Mucosa of rectum (tissue), 2 donors: Measurements from ENCODE around the gene PURB.
"Not testable (repeated sequence)": the region's sequence is repeated elsewhere in the genome, so short reads cannot be mapped to it uniquely, and the experiment has no call there.

ENCODE experiments used
- H3K27ac ChIP-seq, 2 donors: one replicate each; pipeline ENCODE4 v1.7.0; 2013; ENCODE audit warnings: inconsistent platforms in 2 of 2, low read depth in 2 of 2, low read length in 2 of 2
- H3K27me3 ChIP-seq, 2 donors: one replicate each; pipeline ENCODE4 v1.7.0; 2013; ENCODE audit warnings: low read length in 2 of 2; ENCODE audit not compliant: control insufficient read depth in 2 of 2, insufficient read depth in 2 of 2
- H3K36me3 ChIP-seq, 2 donors: one replicate each; pipeline ENCODE4 v1.7.0; 2013; ENCODE audit warnings: low read length in 2 of 2; ENCODE audit not compliant: control insufficient read depth in 2 of 2, insufficient read depth in 2 of 2
- H3K4me1 ChIP-seq, 2 donors: one replicate each; pipeline ENCODE4 v1.7.0; 2013; ENCODE audit warnings: low read length in 2 of 2, mild to moderate bottlenecking in 1 of 2; ENCODE audit not compliant: control insufficient read depth in 2 of 2, insufficient read depth in 2 of 2
- H3K4me3 ChIP-seq, 2 donors: one replicate each; pipeline ENCODE4 v1.7.0; 2013; ENCODE audit warnings: low read length in 2 of 2
- H3K9ac ChIP-seq, 2 donors: one replicate each; pipeline ENCODE4 v1.7.0; 2013; ENCODE audit warnings: low read length in 2 of 2, low read depth in 1 of 2, mild to moderate bottlenecking in 1 of 2
- H3K9me3 ChIP-seq, 2 donors: one replicate each; pipeline ENCODE4 v1.7.0; 2013; ENCODE audit warnings: low read length in 2 of 2; ENCODE audit not compliant: control insufficient read depth in 2 of 2
- donor health status: healthy.
- donor health status: Normal muscosa, but diverticular disease.

Gene PURB

DNA sequence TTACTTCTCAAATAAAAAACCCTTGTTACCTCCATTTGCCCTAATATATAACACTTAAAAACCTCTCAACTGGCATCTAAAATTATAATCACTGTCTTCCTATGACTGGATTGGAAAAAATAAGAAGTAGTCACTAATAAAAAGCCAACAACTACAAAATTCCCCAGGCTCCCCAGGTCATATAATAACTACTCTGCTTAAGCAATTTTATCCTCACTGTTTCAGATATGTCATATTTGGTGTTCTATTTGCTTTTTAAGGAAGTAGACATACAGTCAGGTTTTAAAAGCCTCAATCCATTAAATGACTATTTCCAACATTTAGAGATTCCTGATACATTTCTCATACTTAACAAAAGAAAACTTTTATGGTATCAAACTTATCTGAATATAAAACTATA is 39.9 kb downstream of the PURB start:
- Histone ChIP-seq H3K9ac (peak overlapping the region in 1 of 2 donors; percentile 39), H3K4me3 (no peak overlapping the region), H3K4me1 (peaks cover 4 to 11% of the 10 kb centered on the region in 2 donors), H3K27ac (no peak overlapping the region), H3K27me3 (no peaks in the 10 kb centered on the region), H3K9me3 (no peaks in the 10 kb centered on the region), H3K36me3 (peaks cover 8 to 10% of the 10 kb centered on the region in 2 donors)

DNA sequence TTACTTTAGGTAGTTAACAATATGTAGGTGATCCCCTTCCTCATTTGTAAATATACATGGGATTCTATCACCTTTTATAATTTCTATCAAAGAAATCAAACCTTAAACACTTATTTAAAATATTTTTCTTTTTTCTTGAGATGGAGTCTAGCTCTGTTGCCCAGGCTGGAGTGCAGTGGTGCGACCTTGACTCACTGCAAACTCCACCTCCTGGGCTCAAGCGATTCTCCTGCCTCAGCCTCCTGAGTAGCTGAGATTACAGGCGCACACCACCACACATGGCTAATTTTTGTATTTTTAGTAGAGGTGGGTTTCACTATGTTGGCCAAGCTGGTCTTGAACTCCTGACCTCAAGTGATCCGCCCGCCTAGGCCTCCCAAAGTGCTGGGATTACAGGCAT is 41.9 kb downstream of the PURB start:
- not testable (repeated sequence) for H3K9ac ChIP-seq, H3K4me3 ChIP-seq, H3K9me3 ChIP-seq, H3K27me3 ChIP-seq, H3K27ac ChIP-seq
- H3K36me3 ChIP-seq: peaks cover 10 to 17% of the 10 kb centered on the region in 2 donors
- H3K4me1 ChIP-seq: peaks cover 4 to 11% of the 10 kb centered on the region in 2 donors

DNA sequence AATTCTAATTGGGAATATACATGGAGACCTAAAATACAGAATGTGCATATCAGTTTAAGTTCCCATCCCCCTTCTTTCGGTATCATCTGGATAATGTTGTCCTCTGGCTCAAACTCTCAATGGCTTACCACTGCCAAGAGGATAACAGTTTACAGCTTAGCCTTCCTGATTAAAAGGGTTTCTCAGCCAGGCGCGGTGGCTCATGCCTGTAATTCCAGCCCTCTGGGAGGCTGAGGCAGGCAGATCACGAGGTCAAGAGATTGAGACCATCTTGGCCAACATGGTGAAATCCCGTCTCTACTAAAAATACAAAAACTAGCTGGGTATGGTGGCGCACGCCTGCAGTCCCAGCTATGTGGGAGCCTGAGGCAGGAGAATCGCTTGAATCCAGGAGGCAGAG is 42.7 kb downstream of the PURB start:
- not testable (repeated sequence) for H3K27me3 ChIP-seq, H3K9ac ChIP-seq, H3K9me3 ChIP-seq, H3K4me3 ChIP-seq, H3K27ac ChIP-seq
- Histone ChIP-seq H3K4me1 (peaks cover 4 to 11% of the 10 kb centered on the region in 2 donors), H3K36me3 (peaks cover 10 to 18% of the 10 kb centered on the region in 2 donors)

DNA sequence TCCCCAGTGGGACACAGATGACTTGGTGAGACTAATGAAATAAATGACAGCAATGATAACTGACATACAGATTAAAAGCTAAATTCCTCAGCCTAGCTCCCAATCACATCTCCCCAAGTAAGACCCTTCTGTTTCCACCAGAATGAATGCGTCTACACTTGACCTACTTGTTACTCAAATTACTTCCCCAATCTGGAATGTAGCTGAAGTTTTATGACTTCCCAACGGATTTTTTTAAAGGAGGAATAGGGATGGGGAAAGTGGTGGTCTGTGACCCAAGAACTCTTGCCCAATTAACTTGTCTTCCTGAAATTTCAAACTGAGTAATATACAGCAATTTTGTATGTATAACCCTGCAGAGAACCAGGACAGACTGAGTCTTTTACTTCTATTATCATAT is 46.6 kb downstream of the PURB start:
- peaks cover 20 to 39% of the 10 kb centered on the region in 2 donors for H3K36me3 ChIP-seq
- no peak overlapping the region for H3K9ac ChIP-seq
- no peaks in the 10 kb centered on the region for H3K4me1 ChIP-seq

DNA sequence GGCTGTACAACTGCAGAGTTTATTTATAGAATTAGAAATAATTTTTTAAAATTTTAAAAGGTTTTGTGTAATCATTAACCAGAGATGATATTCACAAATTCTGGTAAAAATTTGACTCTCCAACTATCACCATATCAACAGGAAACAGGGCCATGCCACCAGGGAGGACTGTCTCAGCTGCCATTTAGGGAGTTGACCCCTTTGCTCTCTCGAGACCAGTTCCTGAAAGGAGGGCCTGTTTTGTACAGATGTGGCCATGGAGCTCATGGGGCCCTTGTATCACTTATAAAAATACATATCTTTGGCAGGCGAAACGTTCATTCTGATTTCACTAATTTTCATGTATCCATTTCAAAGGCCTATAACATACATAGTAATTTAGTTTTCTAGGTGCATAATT is 57.8 kb downstream of the PURB start:
- H3K27me3 ChIP-seq: no peaks in the 10 kb centered on the region
- H3K36me3 ChIP-seq: peaks cover 24 to 41% of the 10 kb centered on the region in 2 donors
- H3K4me1 ChIP-seq: no peaks in the 10 kb centered on the region
- H3K4me3 ChIP-seq: no peak overlapping the region
- H3K27ac ChIP-seq: no peak overlapping the region
- no peak overlapping the region for H3K9ac ChIP-seq
- no peaks in the 10 kb centered on the region for H3K9me3 ChIP-seq

More for the DNA sequence above, 46.6 kb downstream of the PURB start:
- Histone ChIP-seq H3K27ac (no peak overlapping the region), H3K9me3 (no peaks in the 10 kb centered on the region), H3K27me3 (no peaks in the 10 kb centered on the region), H3K4me3 (no peak overlapping the region)
